ENCODE results near the gene STAT6. TPM values are rescaled to one million over a fixed set of nuclear protein-coding genes. Genes with fewer than 3 reads are reported as not detected.

STAT6 gene
- total and polyA plus RNA-seq, 2 of the 8 experiments (the other 6 are each of a cell fraction or from before 2014, with no cell fraction given) = 32.9 to 38.7 TPM

DNA sequence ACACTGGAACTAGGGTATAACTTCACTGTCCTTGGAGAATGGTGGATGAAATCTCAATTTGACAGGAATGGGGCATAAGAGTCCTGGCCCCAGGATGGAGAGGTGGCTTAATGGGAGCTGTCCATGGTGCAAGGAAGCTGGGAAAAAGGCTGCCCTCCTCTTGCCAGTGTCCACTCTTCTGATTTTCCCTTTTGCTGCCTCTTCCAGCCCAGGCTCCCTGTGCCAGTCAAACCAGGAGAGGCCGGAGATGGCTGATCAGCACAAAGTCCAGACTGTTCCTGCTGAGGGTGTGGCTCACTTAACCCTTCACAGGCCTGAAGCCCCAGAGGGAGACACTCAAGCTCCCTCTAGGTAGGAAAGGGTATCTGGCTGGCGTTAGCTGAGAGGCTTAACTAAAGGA is 61.3 kb downstream of the STAT6 start, which contains the start of gene MYO1A:
MYO1A (minus strand) TSS at position 240 of the 400 bp plus-strand sequence. CDS start 1,806 bp downstream, outside the sequence.
- no peak within 1 kb of the TSS for H2BK5ac ChIP-seq (ENCODE audit: low read depth, low read length)
- CTCF ChIA-PET (ENCODE audit: partially characterized antibody) = interaction anchor here (0.7 to 7.5 kb wide), 17 partner anchors 9 to 292 kb away, joined by 3 to 77 read pairs (median 5); no protein-coding TSS in a partner anchor
- no peak within 1 kb of the TSS for H4K5ac ChIP-seq (ENCODE audit: insufficient read length, low read depth, low read length)
- H3K4me1 ChIP-seq (replicated peaks in 1 of 4; ENCODE audit: control insufficient read depth in 3 of 4, insufficient read depth in 4 of 4, low read length in 3 of 4) = no peaks in the 10 kb centered on the region
- 0 out of 2 replicates have a peak within 1 kb of the TSS, but pooled peaks have one; percentile 88 for H2BK15ac ChIP-seq (ENCODE audit: low read length)
- no peaks in the 10 kb centered on the region for H3K27me3 ChIP-seq (replicated peaks in 1 of 4; ENCODE audit: control insufficient read depth in 3 of 4, extremely low read depth in 1 of 4, insufficient read depth in 3 of 4, low read length in 3 of 4)
- H3K36me3 ChIP-seq (ENCODE audit: control insufficient read depth in 2 of 4, insufficient read depth in 4 of 4, low read length in 3 of 4) = peaks cover 0 to 3% (median 0%) of the 10 kb centered on the region in 4 experiments; a peak in 1 of 8 replicates
- H3K23me2 ChIP-seq (ENCODE audit: low read depth, low read length) = no peaks in the 10 kb centered on the region
- H2BK12ac ChIP-seq (ENCODE audit: low read depth, low read length) = no peak within 1 kb of the TSS
- H3K4me2 ChIP-seq (ENCODE audit: insufficient read depth in 1 of 2, low read depth in 2 of 2, low read length in 2 of 2) = no peak within 1 kb of the TSS
- peak within 1 kb of the TSS; percentile 82; the same call in 1 of the 2 replicates for H2BK20ac ChIP-seq (ENCODE audit: low read length)
- H3K4ac ChIP-seq (replicated peaks; ENCODE audit: insufficient read length, low read depth, low read length) = no peak within 1 kb of the TSS
- 77% methylated on average over 2 of the region's 2 CpGs; no CpG with 5 or more reads in 1 of the 2 experiments for WGBS, 2 experiments (ENCODE audit: extremely low coverage in 1 of 2, insufficient coverage in 1 of 2, insufficient read length in 1 of 2, insufficient replicate concordance in 2 of 2, low coverage in 1 of 2, low lambda C conversion rate in 2 of 2, missing lambda C conversion rate in 1 of 2)
- H3K79me2 ChIP-seq (ENCODE audit: control insufficient read depth in 1 of 2, insufficient read depth in 2 of 2, low read length in 2 of 2) = no peaks in the 10 kb centered on the region
- no peaks in the 10 kb centered on the region for H4K20me1 ChIP-seq (replicated peaks in 1 of 2; ENCODE audit: control insufficient read depth in 1 of 2, insufficient read depth in 2 of 2, low read length in 2 of 2)
- H2BK120ac ChIP-seq (replicated peaks; ENCODE audit: low read depth, low read length) = no peak within 1 kb of the TSS
- H3K14ac ChIP-seq (ENCODE audit: insufficient read length) = no peak within 1 kb of the TSS
- H3K4me3 ChIP-seq (ENCODE audit: extremely low read depth in 1 of 4, insufficient read depth in 2 of 4, low read depth in 3 of 4, low read length in 4 of 4) = no peak within 1 kb of the TSS
- H3K79me1 ChIP-seq (ENCODE audit: low read depth, low read length) = no peaks in the 10 kb centered on the region
- FAIRE-seq = no peak
- H4K91ac ChIP-seq (replicated peaks; ENCODE audit: insufficient read length, low read length) = no peak within 1 kb of the TSS
- no peak within 1 kb of the TSS for H3K56ac ChIP-seq (replicated peaks; ENCODE audit: insufficient read length, low read depth, low read length)
- no peak within 1 kb of the TSS for H4K8ac ChIP-seq (ENCODE audit: extremely low read depth, insufficient read depth, low read length)
- TF ChIP-seq SIN3A (conservative IDR thresholded peaks at IDR 0.05 in 1 of 2, IDR thresholded peaks at IDR 0.05 in 1 of 2; ENCODE audit: low read depth in 1 of 2, low read length in 2 of 2) (0 out of 4 replicates have a peak, but pooled peaks of 1 of the 2 experiments have one; percentile 39), POLR2A (IDR thresholded peaks at IDR 0.05; ENCODE audit: control extremely low read depth in 1 of 2, low read depth in 2 of 2, low read length in 2 of 2) (no peak)
- no peak within 1 kb of the TSS for H2AK5ac ChIP-seq (ENCODE audit: low read depth, low read length)
- H3K27ac ChIP-seq (ENCODE audit: low read depth, low read length) = no peak within 1 kb of the TSS
- no peak within 1 kb of the TSS for H3K18ac ChIP-seq (ENCODE audit: extremely low read depth, low read length)
- no peak within 1 kb of the TSS for H3K23ac ChIP-seq (ENCODE audit: insufficient read length)
- H3K9me3 ChIP-seq (ENCODE audit: insufficient read depth in 2 of 2, low read depth in 1 of 2, low read length in 1 of 2) = no peaks in the 10 kb centered on the region
- POLR2A ChIA-PET (ENCODE audit: partially characterized antibody) = interaction anchor here (0.6 to 2.1 kb wide), 5 partner anchors 16 to 297 kb away, joined by 4 to 7 read pairs (median 5); partner anchors contain the start of genes STAT6 and TAC3
- DNase-seq (ENCODE audit: low read depth in 1 of 2, low spot score in 2 of 2) = no peak
- H3K9ac ChIP-seq (replicated peaks in 1 of 4; ENCODE audit: extremely low read depth in 1 of 4, low read depth in 3 of 4, low read length in 3 of 4) = no peak within 1 kb of the TSS
- no peak within 1 kb of the TSS for H2AFZ ChIP-seq (ENCODE audit: low read length)

Measured in H1 (cell line).